HG02610 (cell line): ENCODE measurements around the gene CXCL1.

Experiments used
- ATAC-seq: cut with Tn5 transposase; IDR thresholded peaks from one replicate; pipeline ENCODE4 v1.9.1; 2021; ENCODE audit warnings: mild to moderate bottlenecking, moderate library complexity; ENCODE audit not compliant: unreplicated experiment

Gene CXCL1

DNA sequence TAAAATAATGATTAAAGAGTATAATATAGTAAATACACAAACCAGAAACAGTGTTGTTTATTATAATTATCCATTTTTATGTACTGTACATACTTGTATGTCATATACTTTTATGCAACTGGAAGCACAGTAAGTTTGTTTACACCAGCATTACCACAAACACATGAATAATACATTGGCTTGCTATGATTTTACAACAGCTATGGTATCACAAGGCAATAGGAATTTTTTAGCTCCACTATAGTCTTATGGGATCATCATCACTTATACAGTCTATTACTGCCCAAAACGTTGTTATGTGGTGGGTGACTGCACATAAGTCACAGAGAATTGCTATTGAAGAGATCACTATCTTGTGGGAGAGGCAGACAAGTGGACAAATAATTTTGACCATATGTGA is 17.9 kb upstream of the CXCL1 start:
- no peak for ATAC-seq

DNA sequence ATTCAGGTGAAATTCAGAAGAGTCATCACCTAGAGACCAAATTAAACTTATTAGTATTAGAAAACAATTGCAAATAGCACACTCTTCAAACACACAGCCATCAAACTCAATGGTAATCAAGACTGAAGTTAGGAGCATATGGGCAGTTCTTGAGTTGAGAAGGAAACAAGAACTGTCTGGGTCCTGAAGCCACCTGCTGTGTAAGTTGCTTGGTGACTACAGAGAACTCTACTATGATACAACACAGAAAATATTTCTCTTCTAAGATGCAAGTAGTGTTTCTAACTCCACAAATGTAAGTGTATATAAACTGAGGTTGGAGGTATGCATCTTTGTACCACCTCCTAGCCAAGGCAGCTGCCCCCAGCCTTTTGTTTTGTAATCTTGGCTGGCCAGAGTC is 16.4 kb upstream of the CXCL1 start:
- ATAC-seq = no peak

DNA sequence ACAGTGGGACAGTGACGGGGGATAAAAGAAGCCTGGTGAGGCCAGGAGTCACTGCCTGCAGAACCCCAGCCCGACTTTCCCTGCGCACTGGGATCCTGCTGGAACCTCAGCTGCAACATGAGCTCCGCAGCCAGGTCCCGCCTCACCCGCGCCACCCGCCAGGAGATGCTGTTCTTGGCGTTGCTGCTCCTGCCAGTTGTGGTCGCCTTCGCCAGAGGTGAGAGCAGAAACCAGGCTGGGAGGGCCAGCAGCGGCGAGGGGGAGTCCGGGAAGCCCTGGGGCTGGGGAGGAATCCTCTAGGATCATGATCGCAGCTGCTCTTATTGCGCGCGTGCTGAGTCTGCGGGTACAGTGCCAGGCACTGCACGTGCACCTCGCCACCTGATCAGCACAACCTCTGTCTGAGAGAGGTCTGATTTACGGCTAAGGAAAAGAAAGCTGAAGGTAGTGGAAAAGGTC is 15.9 kb upstream of the CXCL1 start, which contains the start of gene PF4V1:
Gene PF4V1, plus strand, starts transcription at position 51 of the 459 bp plus-strand sequence. Its CDS starts 67 bp downstream, at position 118.
- no peak for ATAC-seq

DNA sequence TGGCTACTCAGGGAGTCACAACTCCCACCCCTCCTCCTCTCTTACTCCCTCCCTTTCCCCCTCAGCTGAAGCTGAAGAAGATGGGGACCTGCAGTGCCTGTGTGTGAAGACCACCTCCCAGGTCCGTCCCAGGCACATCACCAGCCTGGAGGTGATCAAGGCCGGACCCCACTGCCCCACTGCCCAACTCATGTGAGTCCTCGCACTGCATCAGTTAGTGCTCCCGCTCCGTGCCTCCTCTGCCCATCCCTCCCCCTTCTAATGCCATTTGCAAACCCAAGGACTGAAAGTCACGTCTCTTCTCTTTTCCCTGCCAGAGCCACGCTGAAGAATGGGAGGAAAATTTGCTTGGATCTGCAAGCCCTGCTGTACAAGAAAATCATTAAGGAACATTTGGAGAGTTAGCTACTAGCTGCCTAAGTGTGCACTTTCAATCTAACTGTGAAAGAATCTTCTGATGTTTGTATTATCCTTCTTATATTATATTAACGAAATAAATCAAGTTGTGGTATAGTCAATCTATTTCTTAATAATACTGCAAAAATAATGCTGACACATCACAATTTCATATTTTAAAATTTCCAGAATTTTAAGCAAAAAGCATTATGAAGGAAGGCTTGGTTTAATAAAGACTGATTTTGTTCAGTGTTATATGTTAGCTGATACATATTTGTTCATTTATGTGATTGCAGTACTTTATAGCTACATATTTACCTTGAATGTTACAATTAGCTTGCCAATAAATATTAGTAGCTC is 15.3 kb upstream of the CXCL1 start:
- no peak for ATAC-seq

DNA sequence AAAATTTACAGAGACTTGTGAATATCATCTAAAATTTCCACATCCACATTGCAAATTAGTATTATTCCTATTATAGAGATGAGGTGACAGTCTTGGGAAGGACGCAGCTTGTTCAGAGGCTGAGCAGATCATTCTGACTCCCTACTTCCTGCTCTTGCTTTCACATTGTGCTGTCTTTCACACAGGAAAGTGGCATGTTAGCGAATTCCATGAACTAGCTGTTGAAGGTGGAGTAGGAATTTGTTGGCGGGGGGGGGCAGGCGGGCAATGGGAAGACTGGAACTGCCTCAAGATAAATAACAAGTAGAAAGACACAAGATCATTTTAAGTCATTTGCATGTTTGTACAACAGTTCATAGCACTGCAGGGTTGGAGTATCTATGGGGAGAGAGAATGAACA is 13.8 kb upstream of the CXCL1 start:
- ATAC-seq = no peak

DNA sequence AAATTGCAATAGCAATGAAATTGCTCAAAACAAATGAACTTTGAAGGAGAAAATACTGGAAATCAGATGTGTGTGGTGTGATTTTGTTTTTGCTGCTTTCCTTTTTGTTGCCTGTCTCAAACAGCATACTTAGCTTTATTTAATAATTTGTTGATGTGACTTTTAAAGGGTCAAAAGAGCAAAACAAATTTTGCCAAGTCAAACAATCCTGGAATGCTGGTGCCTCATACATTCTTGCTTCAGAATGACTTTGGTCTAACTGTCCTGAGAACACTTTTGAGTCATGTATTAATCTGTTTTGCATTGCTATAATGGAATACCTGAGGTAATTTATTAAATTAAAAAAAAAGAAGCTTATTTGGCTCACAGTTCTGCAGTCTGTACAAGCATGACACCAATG is 12.7 kb upstream of the CXCL1 start:
- ATAC-seq = no peak

DNA sequence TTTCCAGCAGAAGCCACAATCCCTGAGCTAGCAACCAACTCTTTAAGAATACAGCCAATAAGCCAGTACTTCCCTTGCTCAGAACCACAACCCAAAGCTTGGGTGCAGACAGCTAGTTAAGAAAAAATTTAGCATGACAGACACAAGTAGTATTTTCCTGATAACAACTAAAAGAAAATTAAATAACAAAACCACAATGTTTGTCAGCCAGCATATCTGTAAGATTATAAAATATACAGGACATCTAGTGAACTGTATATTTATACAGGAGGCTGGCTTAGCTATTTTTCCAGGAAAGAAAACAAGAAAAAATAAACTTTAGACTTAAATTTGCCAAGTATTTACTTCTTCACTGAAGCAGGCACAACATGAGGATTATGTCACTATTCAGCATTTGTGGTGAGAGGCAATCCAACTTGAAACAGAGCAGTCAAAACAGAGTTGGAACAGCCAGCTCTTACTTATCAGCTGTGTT is 9.5 kb upstream of the CXCL1 start:
- no peak for ATAC-seq

DNA sequence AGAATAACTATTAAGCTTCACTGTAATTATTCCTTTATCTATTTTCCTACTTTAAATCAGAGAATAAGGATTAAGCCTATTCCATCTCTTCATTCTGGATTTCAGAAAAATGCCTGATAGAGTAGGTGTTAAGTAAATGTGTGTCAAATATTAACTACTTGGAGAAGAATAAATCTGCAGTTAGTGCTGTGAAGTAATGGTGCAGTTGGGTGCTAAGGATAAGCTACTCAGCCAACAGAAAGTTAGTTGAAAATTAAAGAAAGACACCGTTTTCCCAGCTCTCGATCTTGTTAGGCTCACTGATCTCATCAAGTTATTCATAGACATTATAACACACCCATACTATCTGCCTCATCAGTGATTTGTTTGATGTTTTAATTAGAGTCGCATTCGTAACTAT is 9.0 kb upstream of the CXCL1 start:
- ATAC-seq = no peak

DNA sequence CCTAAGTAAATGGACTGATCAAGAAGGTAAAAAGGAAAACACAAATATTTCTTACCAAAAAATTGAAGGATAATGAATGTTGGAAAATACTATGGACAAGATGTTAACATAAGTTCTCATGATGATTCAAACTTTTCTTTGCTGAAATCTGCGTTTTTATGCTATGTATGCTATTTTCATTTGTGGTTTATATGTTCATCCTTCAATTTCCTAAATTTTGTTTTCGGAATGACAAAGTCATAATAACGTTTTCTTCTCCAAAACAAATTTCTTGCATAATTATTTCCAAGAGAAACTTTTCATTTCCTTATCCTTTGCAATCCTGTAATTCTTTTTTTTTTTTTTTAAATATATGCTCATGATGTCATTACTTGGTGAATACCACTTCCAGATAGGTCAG is 8.3 kb upstream of the CXCL1 start:
- no peak for ATAC-seq

DNA sequence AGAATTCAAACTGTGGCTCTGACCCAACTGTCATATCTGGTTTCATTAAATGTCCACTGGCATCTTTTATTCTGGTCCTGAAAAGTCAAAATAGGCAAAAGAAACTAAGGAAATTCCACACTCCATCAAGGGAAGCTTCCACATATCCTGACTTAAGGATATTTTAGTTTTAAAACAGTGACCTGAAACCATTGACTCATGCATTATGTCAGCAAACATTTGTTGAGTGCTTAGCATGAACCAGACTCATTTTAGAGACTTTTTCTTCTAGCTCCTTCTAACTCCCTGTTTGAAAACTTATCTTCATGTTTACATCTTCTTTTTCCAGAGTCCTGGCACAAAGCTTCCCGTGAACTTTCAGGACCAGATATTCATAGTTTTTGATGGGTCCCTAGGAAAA is 6.9 kb upstream of the CXCL1 start:
- no peak for ATAC-seq

DNA sequence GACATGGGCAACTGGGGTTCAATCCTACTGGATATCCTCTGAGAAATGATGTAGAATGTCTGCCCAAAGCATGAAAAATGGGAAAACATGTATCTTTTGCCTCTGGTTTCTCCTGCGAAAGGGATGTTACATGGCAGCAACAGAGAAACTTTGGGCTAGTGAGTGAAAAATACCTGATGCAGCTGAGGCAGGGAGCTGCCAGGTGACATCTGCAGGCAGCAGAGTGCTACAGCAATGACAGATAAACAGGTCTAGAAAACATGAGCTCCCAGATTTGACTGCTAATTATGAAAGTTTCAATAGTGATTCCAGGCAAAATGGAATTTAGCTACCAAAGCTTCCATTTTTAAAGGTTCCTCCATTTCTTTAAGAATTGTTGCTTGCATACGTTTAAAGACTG is 4.8 kb upstream of the CXCL1 start:
- ATAC-seq = no peak

DNA sequence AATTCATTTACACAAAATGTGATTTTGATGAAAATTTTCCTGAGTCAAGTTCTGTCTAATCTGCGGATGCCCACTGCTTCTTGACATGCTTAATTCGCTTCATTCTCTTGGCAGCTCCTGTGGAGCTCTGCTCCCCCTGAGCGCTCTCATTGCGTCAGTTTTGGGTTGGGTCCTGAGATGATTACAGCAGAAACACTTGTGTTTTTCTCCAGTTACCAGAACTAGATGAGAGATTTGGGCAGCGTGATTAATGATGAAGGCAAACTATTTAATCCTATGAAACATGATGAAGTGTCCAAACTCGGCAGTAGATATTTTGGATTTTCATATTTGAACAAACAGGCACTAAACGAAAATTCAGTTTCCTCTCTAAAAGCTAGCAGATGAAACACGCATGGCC is 4.2 kb upstream of the CXCL1 start:
- ATAC-seq = no peak

DNA sequence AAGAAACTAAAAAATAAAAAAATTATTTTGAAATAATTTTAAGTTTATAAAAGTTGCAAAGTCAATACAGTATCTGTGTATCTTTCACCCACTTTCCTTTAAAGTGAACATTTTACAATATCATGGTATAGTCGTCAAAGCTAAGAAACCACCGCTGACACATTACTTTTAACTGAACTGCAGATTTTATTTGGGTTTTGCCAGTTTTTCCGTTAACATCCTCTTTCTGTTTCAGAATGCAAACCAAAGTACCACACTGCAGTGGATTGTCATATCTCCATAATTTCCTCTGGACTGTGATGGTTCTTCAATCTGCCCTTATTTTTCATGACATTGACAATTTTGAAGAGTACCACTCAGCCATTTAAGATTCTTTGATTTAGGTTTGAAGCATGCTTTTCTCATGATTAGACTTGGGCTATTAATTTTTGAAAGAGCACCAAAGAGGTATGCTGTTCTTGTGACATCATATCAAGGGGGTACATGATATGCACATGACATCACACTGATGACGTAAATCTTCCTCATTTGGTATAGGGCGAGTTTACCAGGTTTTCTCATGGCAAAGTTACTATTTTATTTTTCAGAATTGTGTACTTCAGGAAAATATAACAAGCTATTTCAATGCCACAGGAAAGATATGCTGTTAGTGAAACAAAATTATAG is 3.6 kb upstream of the CXCL1 start:
- no peak for ATAC-seq

DNA sequence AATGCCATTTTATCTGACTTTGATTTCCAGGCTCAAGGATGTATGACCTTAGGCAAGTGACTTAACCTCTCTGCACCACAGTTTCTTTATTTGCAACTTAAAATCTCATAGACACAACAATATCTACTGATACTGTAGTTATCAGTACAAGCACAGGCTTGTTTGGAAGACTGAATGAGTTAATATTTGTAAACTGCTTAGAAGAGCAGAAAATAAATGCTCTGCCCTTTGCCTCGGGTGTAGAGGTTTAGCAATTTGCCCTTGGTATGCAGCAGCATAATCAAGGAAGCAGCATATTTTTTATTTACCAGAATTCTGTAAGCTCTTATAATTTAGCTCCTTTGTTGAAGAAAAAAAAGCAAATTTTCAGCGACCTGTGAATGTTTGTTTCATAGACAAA is 2.9 kb upstream of the CXCL1 start:
- no peak for ATAC-seq

DNA sequence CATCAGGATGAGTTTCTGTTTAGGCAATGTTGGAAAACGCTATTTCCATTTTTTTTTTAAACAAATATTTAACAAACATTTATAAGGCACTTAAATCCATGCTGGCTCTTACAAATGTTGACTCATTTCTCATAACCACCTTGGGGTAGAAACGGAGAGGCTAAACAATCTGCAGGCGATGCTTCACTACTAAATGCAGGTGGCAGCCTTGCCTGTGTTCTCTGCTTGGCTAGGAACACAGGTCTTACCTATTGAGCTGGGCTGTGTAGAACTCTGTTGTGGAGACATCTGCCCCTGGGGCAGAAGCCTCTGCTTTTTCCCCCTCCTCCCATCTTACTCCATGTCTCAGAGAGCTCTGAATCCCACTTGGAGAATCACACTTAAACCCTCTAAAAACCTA is 1.4 kb upstream of the CXCL1 start:
- ATAC-seq = no peak

DNA sequence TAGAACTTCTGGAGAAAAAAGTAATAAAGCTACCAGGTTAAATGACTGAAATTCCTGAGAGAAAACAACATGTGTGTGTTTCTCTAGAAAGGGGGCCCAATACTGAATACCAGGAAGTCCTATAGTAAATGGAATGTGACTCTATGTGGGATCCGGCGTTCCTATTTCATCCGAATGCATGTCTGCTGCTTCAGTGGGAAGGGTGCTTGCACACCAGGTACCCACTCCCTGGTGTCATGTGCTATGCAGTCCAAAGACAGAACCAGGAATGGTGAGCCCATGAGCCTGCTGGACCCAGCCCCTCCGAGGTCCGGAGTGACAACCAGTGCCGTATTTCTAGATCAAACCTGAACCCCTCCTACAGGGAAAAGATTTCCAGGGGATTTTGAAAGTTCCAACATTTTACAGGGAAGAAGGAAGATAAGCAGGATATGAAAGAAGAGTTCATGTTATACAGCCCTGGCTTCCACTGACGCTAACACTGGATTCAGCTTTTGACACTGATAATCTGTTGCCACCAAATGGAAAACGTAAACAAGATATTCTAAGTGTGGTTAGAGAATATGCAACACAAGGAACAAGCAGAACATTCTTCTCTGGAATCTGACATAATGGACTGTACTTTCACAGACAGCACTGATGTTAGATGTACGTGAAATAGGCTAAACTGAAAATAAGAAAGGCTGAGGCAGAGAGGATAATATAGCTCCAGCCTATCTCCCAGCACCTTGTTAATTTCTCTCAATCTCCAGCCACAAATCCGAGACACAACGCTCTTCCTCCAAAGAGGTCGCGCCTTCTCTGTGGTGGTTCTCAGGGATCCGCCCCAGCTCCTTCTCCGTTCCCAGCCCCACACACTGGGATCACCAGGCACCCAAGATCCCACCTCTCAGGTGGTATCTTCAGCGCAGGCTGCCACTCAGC is 725 bp upstream of the CXCL1 start:
- ATAC-seq = no peak

DNA sequence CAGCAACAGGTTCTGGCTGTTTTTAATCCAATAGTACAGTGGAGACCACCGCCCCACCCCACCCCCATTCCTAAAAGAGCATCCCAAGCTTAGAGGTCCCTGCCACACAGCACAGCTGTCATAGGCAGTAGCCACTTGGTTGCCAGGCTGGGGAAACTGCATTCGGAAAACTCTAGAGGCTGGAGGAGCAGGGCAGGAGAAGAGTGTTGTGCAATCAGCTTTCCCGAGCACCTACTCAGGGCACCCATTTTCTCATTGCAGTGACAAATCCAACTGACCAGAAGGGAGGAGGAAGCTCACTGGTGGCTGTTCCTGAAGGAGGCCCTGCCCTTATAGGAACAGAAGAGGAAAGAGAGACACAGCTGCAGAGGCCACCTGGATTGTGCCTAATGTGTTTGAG is 1.1 kb downstream of the CXCL1 start:
- ATAC-seq = no peak

DNA sequence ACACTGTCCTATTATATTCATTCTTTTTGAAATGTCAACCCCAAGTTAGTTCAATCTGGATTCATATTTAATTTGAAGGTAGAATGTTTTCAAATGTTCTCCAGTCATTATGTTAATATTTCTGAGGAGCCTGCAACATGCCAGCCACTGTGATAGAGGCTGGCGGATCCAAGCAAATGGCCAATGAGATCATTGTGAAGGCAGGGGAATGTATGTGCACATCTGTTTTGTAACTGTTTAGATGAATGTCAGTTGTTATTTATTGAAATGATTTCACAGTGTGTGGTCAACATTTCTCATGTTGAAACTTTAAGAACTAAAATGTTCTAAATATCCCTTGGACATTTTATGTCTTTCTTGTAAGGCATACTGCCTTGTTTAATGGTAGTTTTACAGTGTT is 1.6 kb downstream of the CXCL1 start:
- ATAC-seq = no peak

DNA sequence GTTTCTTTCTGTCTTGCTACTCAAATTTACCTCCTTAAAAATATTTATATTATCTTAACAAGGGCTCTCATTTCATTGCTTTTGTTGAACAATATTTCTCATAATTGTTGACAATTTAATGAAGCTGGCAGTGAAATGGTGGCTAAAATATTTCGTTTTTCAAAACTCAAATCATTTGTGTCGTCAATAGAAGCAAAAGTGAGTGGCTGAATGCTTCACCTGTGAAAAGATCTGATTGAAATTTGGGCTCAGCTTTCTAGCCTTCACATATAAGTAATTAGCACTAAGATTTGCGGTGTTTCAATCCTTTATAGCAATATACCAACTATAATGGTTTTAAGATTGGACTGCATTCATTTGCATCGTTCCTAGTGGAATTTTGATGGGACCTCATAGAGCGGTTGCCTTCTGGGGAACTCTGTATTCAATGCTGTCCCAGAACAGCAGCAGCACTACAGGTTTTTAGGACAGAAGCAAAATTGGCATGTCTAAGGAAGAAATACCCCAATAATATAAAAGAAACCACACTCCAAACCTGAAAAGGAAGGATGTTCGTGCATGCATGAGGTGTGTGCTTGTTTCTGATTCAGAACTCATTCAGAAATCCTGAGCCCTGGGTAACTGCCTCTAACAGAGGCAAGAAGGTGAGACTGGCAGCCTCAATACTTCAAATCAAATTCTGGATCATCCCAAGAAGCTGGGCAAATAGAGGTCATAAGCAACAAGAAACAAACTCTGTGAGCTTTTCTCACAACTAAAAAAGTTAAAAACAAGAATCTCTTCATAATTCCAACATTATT is 2.5 kb downstream of the CXCL1 start:
- ATAC-seq = no peak

DNA sequence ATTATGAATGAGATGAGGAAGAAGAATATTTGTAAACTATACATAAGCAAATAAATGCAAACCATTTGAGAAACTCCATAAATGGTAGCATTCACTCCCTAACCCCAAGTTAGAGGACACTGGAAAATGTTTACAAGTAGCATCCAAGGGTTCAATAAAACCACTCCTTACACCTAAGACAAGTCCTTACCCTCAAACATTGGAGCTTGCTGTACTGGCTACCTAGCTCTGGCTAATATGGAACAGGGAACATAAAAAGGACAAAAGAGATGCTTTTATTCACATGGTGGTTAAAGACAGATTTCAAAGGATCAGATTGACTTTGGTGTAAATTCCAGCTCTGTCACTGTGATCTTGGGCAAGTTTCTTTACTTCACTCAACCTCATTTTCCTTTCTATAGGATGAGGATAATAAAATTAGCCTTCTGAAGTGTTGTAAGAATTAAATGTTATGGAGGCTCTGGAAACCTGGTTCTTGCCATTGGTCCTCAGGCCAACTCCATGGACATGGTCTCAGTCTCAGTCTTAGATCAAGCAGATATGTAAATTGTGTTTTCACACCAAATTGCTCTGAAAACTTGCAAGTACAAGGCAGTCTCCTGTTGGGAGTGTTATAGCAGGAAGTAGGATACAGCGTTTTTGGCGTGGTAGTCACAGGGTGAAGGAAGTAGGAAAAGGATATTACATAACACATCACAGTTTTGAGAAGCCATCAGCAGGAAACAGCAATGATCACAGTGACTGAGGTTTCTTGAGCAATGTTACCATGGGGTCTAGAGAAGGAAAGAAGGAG is 3.3 kb downstream of the CXCL1 start:
- ATAC-seq = no peak
